HG03280 (cell line): Measurements from ENCODE around the gene ADD1.
"Not testable (repeated sequence)": the region's sequence is repeated elsewhere in the genome, so short reads cannot be mapped to it uniquely, and the experiment has no call there.

Experiments used
- ATAC-seq: cut with Tn5 transposase; IDR thresholded peaks from one replicate; pipeline ENCODE4 v1.9.1; 2021; ENCODE audit warnings: mild to moderate bottlenecking, moderate library complexity; ENCODE audit not compliant: unreplicated experiment

The ADD1 gene

DNA sequence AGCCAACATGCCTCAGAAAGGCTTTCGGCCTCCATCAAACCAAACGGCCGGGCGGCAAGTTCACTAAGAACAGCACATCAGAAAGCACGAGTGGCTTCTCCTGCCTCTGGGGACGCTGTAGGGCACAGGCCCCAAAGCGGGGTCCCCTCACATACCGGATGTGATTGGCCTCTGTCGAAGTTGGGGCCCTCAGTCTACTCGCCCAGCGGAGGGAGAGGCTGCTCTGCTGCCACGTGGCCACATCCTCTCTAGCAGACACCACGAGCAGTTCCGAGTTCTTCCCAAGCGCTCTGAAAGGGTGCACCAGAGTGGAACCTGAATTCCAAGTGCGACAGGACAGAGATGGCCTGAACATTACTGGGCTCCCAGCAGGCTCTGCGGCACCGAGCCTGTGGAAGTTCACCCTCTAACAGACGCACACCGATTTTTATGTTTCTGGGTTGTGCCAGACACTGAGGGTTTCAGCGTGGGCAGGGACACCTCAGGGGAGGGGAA lies 98.4 kb downstream of the ADD1 start:
- no peak for ATAC-seq

DNA sequence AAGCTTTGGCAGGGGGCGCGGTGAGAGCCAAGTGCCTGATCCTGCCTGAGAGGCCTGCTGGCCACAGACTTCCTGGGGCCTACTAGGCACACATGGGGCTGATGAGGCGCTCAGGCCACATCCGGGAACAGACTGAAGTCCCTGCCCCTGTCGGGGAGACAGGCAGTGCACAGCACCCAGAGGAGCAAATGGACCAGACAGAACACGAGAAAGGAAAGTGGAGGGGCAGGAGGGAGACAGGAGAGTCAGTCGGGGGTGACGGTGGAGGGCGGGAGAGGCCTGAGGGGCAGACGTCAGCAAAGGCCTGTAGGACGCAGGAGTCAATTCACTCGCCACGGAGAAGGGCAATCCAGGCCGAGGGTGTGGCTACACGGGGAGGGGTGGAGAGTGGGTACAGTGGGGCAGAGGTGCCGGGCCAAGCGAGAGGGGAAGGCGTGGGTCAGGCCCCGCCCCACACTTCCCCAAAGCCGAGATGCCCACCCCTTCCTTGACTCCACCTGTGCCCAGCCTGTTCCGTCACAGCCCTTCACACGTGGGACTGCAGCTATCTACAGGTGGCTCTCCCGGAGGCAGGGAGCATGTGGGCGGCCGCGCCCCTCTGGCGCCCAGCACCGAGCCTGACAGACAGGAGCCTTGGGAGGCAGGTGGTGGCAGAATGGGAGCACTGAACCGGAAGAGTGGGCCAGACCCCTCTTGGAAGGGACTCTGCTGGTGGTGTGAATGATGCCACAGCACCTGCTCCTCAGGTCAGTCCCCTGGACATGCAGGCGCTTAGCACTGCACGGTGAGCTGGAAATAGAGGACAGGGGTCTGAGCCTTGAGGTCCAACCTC lies 99.1 kb downstream of the ADD1 start:
- no peak for ATAC-seq

DNA sequence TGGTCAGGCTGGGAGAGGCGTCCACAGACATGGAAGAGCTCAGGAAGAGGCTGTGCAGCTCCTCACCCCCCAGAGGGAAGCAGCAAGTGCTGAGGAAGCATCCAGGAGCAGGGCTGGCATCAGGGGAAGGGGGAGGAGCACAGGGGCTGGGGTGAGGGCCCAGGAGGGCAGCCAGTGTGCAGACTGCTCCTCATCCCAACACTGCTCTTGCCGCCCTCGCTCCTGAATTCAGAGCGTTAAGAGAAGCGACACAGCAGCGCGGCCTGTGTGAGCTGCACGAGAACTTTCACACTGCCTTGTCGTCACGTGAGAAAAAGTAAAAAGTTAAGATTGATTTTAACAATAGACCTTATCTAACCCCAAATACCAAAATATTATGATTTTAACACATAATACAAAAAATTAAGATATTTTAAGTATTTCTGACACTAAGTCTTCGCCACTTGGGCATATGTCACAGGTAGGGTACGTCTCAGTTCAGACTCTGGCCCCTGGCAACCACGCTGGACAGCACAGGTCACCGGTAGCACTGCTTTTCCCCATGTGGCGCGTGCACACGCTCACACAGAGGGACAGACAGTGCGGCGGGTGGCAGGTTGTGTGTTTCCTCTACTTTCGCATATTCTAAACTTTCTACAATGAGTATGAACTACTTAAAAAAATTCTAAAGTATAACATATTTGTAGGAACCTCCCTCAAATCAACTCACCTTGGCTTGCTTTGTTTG lies 99.9 kb downstream of the ADD1 start:
- no peak for ATAC-seq

DNA sequence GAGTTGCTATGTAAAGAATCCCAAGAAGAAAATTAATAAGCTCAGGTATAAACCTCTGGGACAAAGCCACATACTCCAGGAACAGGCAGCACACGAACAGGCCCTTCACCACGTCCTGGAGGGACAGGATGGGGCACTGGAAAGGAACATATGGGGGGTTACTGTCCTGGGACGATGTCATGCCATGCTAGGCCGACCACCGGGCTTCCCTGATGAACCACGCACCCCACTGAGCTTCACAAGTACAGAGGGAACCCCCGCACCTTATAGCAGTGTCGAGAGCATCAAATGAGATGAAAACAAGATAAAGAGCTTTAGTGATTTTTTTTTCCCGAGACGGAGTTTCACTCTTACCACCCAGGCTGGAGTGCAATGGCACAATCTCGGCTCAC lies 100.4 kb downstream of the ADD1 start:
- no peak for ATAC-seq

DNA sequence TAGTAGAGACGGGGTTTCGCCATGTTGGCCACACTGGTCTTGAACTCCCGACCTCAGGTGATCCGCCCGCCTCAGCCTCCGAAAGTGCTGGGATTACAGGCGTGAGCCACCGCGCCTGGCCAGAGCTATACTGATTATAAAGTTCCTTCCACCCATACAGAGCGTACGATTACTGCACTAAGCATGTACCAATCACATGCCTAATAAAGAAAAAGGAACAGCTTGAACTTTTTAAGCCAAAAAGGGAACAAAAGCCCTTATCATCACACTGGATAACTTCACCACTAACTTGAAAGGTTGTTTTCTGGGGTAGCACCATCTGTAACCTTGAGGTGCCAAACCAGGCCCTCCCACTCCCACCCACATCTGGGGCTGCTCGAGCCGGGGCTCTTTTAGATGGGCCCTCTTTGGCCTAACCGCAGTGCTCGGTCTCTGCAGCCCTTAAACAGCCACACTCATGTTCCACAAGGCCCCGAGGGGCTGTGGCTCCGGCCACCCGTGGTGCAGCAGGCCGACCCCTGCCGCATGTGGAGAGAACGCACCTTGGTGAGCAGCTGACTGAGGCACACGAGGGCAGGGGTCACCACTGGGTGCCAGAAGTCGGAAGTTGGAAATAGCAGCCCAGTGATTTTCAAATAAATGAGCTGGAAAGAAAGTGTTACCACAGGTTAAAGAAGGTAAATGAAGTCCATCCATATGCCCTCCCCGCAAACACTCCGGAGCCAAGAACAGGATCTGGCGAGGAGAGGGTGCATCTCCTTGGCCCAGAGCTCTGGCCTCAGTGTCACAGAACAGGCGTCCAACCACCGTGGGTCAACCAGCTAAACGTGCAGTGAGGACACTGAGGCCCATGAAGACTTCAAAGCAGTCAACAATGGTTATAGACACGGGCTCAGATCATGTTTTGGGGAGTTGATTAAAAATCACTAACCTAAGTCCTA lies 101.2 kb downstream of the ADD1 start:
- ATAC-seq, result no peak

DNA sequence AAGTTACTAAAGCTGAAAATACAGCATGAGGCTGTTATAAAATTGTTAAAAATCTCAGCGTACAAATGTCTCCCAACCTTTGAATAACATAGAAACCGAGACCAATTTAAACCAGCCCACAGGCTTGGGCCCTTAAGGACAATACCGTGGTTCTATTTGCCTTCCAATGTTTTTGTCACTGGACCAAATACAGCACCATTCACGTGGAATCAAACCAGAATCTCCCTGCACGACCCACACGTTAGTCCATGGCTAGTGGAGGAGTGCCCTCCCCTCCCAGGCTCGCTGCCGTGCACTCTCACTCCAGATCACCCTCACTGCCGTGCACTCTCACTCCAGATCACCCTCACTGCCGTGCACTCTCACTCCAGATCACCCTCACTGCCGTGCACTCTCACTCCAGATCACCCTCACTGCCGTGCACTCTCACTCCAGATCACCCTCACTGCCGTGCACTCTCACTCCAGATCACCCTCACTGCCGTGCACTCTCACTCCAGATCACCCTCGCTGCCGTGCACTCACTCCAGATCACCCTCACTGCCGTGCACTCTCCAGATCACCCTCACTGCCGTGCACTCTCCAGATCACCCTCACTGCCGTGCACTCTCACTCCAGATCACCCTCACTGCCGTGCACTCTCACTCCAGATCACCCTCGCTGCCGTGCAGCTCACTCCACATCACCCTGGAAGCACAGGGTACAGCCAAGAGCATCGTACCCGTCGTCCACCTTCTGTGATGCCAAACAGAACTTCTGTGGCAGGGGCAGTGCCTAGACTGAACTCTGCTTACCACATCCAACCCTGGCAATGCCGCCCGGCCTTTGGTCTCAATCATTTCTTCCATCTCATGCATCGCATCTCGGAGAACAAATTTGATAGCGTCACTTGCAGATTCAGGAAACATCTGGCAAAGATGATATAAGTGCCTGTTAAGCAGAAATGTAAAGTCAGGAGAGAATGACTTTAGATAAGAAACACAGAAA lies 102.3 kb downstream of the ADD1 start:
- not testable (repeated sequence) for ATAC-seq

DNA sequence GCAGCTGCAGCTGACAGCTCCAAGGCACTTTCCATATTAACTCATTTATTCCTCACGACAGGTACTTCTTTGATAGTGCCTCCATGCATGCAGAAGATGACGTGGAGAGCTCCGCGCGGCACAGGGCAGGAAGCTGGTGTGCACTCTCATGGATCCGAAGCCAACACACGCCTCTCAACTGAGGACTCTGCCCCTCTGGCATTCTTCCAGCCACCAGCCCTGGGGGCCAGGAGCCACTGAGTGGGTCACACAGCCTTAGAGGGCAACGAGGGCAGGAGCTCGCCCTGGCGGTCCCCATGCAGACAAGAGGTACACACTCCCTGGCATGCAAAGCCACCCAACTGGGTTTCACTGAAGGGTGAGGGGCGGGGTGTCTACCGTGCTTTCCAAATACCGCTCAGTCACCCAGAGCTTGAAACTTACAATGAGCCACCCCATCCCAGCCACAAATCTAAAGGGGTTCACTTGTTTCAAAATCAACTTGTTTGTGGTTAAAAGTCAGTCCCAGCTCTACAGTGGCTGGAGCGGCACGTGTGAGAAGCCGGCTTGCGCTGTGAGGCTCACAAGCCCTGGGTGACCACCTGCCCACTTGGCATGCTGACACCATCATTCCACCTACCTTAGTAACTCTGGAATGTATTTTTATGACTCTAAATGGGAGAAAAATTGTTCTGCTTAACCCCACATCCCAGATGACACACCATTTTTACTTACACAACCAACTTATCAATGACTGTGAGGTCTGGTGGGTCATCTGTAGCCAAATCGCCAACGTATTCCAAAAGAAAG lies 103.4 kb downstream of the ADD1 start:
- no peak for ATAC-seq

DNA sequence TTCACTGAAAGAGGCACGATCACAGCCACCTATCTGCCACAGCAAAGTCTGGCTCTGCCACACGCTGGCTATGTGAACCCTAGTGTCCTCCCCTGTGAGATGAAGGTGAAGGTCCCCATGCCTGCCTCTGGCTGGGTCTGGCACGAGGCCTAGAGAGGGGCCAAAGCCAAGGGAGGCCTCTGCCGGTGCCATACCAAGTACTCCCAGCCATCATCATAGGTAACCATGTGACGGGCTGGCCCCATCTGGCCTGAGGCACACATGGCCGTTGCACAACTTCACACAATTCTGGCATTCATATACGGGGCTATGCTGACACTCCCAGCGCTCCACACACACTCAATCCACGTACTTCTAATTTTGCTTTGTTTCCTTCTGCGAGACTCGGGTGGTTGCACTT lies 104.3 kb downstream of the ADD1 start:
- no peak for ATAC-seq

DNA sequence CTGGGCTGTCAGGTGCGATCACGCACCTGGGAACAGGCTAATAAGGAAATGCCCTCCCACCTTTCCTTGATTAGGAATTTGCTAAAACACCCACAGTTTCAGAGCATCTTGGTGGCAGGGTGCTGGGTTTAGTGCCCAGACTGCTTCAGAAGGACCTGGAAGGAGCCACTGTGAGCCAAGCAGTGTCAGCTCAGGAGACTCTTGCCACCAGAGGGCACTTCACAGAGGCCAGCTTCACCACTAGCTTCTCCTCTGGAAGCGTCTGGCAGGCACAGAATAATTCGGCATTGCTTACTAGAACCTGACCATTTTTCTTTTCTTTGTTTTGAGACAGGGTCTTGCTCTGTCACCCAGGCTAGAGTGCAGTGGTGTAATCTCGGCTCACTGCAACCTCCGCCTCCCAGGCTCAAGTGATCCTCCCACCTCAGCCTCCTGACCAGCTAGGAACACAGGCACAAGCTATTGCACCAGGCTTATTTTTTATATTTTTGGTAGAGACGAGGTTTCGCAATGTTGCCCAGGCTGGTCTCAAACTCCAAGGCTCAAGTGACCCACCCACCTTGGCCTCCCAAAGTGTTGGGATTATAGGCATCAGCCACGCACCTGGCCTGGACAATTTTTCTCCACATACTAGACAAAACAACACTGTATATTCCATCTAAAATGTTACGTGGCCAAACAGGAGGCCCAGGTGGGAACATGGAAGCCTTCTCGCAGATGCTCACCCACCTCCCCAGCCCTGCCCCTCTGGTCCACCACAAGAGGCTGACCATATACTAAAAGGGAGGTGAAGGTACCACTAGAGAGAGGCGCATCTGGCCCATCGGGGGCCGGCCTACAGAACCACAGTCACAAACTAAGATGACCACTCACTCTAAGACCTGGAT lies 105.5 kb downstream of the ADD1 start:
- ATAC-seq, result no peak

DNA sequence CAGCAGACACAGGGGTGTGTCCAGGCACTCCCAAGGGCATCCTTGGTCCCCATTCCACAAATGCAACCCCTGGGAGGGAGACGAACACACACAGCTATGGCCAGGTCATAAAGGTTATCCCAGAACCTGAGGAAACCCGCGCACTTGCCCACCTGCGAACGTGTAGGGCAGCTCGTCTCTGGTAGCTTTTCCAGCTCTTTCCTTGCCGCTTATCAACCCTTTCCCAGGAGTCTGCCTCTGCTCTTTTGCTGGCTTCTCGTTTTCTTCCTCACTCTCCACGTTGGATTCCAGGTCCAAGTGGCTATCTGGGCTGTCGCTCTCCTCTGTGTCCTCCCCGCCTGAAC lies 106.1 kb downstream of the ADD1 start:
- no peak for ATAC-seq

DNA sequence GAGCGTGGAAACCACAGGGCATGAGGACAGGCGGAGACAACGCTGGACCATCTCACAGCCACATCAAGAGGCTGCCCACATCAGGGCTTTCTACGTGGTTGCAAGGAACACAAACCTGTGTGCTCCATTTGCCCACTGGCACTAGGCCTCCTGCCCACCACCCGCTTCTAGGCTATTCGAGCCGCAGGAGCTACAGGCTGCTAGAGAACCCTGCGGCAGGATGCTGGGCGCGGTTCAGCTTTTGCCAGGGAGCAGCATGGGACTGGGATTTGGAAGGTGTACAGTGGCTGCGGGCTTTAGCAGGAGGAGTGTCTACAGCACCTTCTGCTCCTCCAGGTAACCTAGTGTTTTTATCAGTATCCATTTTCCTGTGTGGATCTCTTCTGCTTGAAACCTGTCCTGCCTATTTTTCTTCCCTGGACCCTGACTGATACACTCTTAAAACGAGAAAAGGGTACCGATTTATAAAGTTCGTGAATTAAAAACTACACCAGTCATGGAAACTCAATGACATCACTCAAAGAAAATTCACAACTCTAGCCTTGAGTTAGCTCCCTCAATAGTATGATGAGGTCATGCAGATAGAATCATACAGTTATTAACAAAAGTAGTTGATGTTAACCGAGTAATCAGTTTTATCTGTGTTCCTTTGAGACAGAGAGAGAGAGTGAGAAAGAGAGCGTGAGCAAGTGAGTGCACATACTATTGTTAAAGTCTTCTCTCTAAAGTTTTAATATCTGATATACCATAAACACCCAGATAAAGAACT lies 106.8 kb downstream of the ADD1 start:
- no peak for ATAC-seq

DNA sequence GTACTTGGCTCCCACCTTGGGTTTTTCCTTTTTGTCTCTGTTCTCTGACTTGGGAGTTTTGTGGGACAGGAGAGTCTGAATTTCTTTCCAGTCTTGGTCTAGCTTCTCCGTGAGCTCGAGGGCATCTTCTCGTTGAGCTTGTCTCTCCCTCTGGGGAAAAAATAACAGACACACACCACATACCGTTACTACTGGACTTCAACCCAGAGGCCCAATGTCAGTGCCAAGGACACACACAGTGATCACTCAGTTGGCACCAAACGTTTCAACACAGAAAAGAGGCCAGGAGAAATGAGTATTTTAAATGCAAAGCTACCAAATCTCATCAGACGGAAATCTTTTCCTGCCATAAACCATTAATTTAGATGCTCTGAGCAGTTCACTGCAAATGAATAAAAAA lies 109.9 kb downstream of the ADD1 start:
- ATAC-seq, result no peak

DNA sequence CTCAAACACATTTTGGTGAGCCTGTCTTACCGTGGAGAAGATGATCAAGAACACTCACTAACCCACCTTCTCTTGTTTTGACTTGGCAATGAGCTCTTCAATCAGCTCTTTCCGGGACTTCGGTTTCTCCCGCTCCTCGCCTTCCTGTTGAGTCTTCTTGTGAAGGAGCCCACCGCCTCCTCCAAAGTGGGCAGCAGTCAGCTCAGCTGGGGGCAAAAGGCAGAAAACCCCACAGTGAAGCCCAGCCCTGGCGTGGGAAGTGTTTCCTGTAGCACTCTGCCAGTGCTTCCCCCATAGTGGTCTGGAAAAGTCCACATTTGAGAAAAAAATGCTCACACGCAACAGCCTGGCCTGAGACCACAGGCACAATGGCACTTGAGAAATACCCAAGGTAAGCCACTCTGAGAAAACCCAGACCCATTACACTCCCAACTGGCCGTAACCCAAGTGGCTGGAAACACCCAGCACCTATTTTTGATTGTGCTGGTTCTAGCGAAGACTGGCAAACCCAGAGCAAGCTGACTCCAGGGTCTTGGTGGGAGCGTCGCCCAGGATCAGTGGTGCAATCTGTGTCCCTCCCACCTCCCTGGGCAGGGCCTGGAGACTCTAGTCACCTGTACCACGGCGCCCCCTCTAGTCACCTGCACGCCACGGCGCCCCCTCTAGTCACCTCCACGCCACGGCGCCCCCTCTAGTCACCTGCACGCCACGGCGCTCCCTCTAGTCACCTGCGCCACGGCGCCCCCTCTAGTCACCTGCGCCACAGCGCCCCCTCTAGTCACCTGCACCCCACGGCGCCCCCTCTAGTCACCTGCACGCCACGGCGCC lies 110.9 kb downstream of the ADD1 start:
- no peak for ATAC-seq

DNA sequence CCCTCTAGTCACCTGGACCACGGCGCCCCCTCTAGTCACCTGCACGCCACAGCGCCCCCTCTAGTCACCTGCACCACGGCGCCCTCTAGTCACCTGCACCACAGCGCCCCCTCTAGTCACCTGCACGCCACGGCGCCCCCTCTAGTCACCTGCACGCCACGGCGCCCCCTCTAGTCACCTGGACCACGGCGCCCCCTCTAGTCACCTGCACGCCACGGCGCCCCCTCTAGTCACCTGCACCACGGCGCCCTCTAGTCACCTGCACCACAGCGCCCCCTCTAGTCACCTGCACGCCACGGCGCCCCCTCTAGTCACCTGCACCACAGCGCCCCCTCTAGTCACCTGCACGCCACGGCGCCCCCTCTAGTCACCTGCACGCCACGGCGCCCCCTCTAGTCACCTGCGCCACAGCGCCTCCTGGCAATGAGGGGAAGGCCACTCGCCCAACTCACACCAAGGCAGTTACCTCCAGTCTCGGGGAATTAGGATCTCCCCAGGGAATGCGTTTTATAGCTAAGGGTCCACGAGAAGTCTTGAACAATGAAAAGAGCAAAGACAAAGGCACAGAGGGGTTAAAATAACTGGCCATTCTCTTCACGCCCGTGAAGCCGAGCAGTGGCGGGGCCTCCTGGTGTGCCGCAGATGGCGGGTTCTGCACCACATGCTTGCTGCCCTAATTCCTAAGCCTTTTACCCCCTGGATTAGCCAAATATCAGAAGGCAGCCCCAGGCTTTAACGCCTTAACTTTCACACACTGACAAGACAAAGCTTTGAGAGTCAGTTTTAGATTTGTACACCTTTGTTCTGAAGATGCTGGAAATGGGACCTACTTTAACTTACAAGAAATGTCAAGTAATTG lies 111.8 kb downstream of the ADD1 start:
- ATAC-seq, result not testable (repeated sequence)

DNA sequence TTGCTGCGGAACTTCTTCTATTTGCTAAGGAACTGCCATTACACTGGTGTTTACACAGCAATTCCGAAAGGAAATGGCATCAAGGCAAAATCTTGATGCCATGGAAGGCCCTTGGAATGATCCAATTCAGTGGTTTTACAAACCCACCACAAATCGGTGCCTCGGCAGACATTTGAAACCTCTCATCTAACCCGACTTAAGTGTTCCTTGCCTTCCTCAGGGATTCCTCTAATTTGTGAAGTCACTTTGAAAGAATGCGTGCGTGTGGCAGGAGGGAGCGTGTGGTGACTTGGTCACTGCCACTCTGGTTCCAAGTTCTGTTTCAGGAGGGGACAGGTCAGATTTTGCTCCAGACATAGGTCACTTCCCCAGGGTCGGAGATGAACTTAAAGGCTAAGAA lies 114.8 kb downstream of the ADD1 start:
- ATAC-seq, result no peak

DNA sequence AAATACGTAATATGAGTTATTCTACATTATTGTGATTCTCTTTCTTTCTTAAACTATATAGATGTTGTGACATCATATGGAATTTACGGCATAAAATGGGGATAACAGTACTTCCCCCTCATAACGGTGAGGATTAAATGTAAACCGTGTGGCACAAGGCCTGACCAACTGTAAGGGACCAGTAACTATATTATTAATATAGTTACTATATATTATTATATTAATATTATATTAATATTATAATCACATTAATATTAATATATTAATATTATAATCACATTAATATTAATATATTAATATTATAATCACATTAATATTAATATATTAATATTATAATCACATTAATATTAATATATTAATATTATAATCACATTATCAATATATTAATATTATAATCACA lies 116.8 kb downstream of the ADD1 start:
- ATAC-seq, result not testable (repeated sequence)
